ENCODE measurements around the gene EFNB1. TPM values are rescaled to one million over a fixed set of nuclear protein-coding genes. Genes with fewer than 3 reads are reported as not detected.
"Not testable (repeated sequence)": the region's sequence is repeated elsewhere in the genome, so short reads cannot be mapped to it uniquely, and the experiment has no call there.

EFNB1 gene
- 45.9 TPM for polyA plus RNA-seq (ENCODE audit: insufficient read length)

DNA sequence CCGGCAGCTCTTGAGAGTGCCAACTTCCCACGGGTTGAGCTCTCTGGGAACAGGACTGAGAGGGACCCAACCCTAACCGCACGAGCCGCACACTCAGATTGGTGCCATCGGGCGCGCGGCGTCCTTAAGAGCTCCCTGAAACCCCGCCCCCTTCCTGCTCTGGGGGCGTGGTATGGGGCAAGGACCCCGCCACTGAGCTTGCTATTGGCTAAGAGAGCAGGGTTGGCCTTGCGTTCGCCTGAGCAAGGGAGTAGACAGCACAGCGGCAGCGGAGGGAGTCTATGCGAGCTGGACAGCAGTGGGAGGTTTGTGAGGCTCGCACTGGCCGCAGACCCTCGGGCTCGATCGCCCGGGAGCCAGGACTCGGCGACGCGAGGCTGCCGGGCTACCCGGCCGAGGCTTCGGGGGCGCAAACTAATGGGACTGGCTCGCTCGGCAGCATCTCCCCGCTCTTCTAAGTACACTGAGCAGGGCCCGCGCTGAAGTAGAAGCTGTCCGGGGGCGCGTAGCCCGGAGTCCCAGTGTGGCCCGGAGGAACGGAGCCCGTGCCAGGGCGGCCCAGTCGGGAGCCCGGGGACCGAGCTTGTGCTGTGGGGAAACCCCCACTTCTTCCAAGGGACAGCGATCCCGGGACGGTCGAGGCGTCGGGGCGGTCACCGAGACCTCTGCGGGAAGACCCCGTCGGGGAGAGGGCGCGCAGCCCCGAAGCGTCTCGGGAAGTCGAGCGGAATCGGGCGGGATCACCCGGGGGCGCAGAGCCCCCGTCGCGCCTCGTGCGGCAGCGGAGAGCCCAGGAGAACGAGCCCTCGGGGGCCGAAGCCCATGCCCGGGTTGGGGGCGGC, at the start of gene EFNB1:
Gene EFNB1 (plus strand): TSS at position 282 of the 842 bp plus-strand sequence. CDS start 756 bp downstream, outside the sequence.
- DNase-seq (ENCODE audit: low read depth), result peak; percentile 86

DNA sequence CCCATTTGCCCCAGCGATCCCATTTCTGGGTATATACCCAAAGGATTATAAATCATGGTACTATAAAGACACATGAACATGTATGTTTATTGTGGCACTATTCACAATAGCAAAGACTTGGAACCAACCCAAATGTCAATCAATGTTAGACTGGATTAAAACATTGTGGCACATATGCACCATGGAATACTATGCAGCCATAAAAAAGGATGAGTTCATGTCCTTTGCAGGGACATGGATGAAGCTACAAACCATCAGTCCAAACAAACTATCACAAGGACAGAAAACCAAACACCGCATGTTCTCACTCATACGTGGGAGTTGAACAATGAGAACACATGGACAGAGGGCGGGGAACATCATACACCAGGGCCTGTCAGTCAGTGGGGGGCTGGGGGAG, 47.5 kb upstream of the EFNB1 start:
- DNase-seq (ENCODE audit: low read depth), result not testable (repeated sequence)

DNA sequence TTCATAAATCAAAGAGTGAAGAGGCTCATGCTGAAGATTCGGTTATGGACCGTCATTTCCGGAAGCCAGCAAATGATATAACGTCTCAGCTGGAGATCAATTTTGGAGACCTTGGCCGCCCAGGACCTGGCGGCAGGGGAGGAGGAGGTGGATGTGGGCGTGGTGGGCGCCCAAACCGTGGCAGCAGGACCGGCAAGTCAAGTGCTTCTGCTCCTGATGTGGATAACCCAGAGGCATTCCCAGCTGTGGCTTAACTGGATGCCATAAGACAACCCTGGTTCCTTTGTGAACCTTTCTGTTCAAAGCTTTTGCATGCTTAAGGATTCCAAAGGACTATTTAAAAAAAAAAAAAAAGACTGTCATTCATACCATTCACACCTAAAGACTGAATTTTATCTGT, 44.0 kb upstream of the EFNB1 start:
- DNase-seq (ENCODE audit: low read depth), result no peak

DNA sequence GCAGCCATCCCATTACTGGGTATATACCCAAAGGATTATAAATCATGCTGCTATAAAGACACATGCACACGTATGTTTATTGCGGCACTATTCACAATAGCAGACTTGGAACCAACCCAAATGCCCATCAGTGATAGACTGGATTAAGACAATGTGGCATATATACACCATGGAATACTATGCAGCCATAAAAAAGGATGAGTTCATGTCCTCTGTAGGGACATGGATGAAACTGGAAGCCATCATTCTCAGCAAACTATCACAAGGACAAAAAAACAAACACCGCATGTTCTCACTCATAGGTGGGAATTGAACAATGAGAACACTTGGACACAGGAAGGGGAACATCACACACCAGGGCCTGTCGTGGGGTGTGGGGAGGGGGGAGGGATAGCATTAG, 42.2 kb upstream of the EFNB1 start:
- DNase-seq (ENCODE audit: low read depth), result not testable (repeated sequence)

DNA sequence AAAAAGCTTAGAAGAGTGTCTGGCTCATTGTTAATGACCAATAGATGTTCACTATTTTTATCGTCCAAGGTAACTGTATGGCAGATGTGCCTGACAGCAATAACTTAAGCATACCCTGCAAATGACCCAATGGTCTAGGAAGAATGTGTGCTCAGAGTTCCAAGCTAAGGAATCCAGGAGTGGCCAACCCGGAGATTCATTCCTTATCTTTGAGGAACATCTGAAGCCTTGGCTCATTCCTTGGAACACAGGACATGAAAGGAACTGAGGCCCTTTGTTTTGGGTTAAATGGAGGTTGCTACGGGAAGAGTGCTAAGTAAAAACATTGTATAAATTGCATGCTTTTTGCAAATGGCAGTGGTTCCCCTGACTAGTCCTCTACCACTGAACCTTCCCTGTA, 38.9 kb upstream of the EFNB1 start:
- no peak for DNase-seq (ENCODE audit: low read depth)

DNA sequence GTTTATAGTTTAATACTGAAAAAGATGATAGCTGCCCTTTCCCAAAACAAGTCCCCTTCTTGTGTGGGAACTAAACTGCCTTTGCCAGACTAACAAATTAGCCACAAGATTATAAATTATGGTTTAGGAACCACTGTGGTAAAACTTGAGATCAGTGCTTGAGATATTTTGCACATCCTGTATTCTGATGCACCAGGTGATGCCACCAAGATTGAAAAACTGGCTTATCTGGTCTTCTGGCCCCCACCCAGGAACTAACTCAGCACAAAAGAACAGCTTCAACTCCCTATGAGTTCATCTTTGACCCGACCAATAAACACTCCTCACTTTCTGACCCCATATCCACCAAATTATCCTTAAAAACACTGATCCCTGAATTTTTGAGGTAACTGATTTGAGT, 36.7 kb upstream of the EFNB1 start:
- no peak for DNase-seq (ENCODE audit: low read depth)

GRCh38 chrX:68794461-68794860, 34.4 kb upstream of the EFNB1 start:
- DNase-seq (ENCODE audit: low read depth), result no peak

- no peak for DNase-seq (ENCODE audit: low read depth)
These were observed 33.1 kb upstream of the EFNB1 start for GRCh38 chrX:68795741-68796140.

DNA sequence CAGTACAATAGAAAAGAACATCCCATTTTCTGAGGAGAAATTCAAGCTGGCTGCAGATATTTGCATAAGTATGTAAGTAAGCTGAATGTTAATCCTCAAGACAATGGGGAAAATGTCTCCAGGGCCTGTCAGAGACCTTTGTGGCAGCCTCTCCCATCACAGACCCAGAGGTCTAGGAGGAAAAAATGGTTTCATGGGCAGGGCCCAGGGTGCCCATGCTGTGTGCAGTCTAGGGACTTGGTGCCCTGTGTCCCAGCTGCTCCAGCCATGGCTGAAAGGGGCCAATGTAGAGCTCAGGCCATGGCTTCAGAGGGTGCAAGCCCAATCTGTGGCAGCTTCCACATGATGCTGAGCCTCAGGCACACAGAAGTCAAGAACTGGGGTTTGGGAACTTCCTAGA, 30.4 kb upstream of the EFNB1 start:
- DNase-seq (ENCODE audit: low read depth), result not testable (repeated sequence)

GRCh38 chrX:68801737-68802290, 27.0 kb upstream of the EFNB1 start:
- DNase-seq (ENCODE audit: low read depth), result no peak

DNA sequence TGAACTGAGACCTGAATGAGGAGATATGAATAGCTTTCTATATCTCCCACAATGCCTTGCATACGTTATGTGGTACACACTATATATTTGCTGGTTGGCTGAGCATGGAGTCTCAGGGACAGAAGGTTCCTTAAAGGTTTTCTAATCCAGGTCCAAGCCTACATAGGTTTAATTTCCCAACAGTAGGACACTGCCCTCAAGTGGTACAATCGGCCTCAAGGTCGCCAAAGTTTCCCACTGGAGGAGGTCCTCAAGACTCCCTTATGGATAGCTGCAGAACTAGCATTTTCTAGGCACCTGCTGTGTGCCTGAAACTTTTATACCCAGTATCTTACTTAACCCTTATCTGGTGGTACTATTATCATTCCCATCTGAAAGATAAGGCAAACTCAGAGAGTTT, 21.0 kb upstream of the EFNB1 start:
- no peak for DNase-seq (ENCODE audit: low read depth)

- DNase-seq (ENCODE audit: low read depth), result no peak
These were observed 20.0 kb upstream of the EFNB1 start for GRCh38 chrX:68808686-68809357.

- DNase-seq (ENCODE audit: low read depth), result no peak
These were observed 8.2 kb upstream of the EFNB1 start for GRCh38 chrX:68820476-68821110.

DNA sequence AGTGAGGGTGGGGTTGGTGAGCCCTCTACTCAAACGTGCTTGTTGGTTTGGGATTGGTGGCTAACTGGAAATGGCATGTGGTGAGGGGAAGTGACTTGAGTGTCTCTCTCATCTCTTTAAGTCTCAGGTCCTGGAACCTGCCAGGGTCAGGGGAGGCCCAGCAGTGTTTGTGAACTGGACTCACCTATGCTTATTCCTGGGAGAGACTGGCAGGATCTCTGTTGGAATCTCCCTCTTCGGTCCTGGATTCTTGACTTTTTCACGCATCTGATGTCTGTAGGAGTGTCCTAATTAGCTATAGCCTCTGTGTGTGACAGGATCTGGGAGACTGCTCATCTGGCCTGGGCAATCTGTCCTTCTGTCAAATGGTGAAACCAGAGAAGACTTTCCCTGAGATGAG, 7.2 kb upstream of the EFNB1 start:
- DNase-seq (ENCODE audit: low read depth), result no peak

GRCh38 chrX:68822641-68823410, 6.0 kb upstream of the EFNB1 start:
- peak; percentile 31 for DNase-seq (ENCODE audit: low read depth)

GRCh38 chrX:68823413-68824151, 5.2 kb upstream of the EFNB1 start:
- DNase-seq (ENCODE audit: low read depth), result no peak

DNA sequence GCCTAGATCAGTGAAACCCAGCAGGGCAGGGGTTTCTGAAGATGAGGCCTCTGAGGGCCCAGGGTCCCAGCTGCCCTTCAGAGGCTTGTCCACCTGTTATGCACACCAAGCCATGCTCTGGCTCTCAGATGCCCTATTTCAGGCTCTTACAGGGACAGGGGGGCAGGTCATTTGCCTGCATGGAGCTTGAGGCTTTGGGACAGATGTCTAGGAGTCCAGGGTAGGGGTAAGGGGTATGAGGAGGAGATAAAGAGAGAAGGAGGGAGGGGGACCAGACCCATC, 4.7 kb upstream of the EFNB1 start:
- DNase-seq (ENCODE audit: low read depth), result no peak

GRCh38 chrX:68824565-68825125, 4.2 kb upstream of the EFNB1 start:
- no peak for DNase-seq (ENCODE audit: low read depth)

GRCh38 chrX:68826113-68826980, 2.5 kb upstream of the EFNB1 start:
- no peak for DNase-seq (ENCODE audit: low read depth)

DNA sequence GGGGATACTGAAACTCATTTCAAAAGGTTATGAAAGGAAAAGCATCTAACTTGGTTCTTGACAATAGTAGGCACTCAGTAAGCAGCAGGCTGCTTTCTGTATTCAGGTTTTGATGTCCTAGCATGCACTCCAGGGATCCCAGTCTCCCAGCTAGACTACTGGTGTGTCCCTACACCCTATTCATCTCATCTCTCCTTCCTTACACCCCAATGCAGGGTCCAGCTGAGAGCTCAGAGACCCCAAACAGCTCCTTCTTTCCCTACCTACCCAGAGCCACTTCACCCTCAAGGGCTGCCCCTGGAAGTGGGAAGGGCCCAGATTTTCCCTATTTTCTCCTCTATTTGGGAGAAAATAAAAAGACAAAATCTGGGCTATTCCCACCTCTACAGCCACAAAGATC, 1.6 kb upstream of the EFNB1 start:
- no peak for DNase-seq (ENCODE audit: low read depth)
